ENCODE results near the gene PIGU.

- TF ChIP-seq CTCF (IDR thresholded peaks at IDR 0.05; ENCODE audit: low read depth, low read length, poor library complexity, severe bottlenecking) (no peak), EZH2phosphoT487 (IDR thresholded peaks at IDR 0.05; ENCODE audit: borderline replicate concordance, low read length) (no peak)
Measured at GRCh38 chr20:34529742-34530141, 147.2 kb downstream of the PIGU start.

Data from DOHH2 (cell line).